Urinary bladder (tissue), 4 donors: ENCODE data around the gene RAB42. TPM values are rescaled to one million over a fixed set of nuclear protein-coding genes. Genes with fewer than 3 reads are reported as not detected.
A peak's percentile ranks its signal among the peaks of the same experiment; 100 is the strongest.
"Not testable (repeated sequence)": the region's sequence is repeated elsewhere in the genome, so short reads cannot be mapped to it uniquely, and the experiment has no call there.

Source experiments
- DNase-seq: peaks from one replicate; pipeline ENCODE4 v3.0.0-alpha.2; 2015; ENCODE audit errors: extremely low spot score
- H3K27ac ChIP-seq: one replicate; pipeline ENCODE4 v1.5.1; 2013; ENCODE audit warnings: low read depth, mild to moderate bottlenecking, moderate library complexity
- H3K36me3 ChIP-seq: one replicate; pipeline ENCODE4 v1.6.1; 2013; ENCODE audit warnings: mild to moderate bottlenecking, moderate library complexity; ENCODE audit not compliant: insufficient read depth
- H3K4me1 ChIP-seq: one replicate; pipeline ENCODE4 v1.6.1; 2013; ENCODE audit warnings: mild to moderate bottlenecking, moderate library complexity; ENCODE audit not compliant: insufficient read depth
- H3K4me3 ChIP-seq: one replicate; pipeline ENCODE4 v1.5.1; 2013; ENCODE audit warnings: low read depth, low read length
- WGBS: extraction: QIAGEN DNeasy Blood & Tissue Kit; methylation state at CpG from one replicate; pipeline ENCODE4 v1.1.7; 2013; 5-methylcytosine and 5-hydroxymethylcytosine counted together
- polyA plus RNA-seq: library from polyadenylated mRNA; stranded (reverse); fragments of 200-250 nt; gene quantifications from one replicate; pipeline ENCODE4 v1.2.3, GENCODE V29; 2013
- total RNA-seq: library from RNA; depleted of rRNA; stranded (reverse); fragments of >200 nt; gene quantifications from one replicate; pipeline ENCODE4 v1.2.3, GENCODE V29; 2014
- donor health status: healthy with polysubstance abuse.
- donor health status: healthy.

Gene RAB42
- total and polyA plus RNA-seq, 2 donors, result 2.5 to 6.1 TPM

DNA sequence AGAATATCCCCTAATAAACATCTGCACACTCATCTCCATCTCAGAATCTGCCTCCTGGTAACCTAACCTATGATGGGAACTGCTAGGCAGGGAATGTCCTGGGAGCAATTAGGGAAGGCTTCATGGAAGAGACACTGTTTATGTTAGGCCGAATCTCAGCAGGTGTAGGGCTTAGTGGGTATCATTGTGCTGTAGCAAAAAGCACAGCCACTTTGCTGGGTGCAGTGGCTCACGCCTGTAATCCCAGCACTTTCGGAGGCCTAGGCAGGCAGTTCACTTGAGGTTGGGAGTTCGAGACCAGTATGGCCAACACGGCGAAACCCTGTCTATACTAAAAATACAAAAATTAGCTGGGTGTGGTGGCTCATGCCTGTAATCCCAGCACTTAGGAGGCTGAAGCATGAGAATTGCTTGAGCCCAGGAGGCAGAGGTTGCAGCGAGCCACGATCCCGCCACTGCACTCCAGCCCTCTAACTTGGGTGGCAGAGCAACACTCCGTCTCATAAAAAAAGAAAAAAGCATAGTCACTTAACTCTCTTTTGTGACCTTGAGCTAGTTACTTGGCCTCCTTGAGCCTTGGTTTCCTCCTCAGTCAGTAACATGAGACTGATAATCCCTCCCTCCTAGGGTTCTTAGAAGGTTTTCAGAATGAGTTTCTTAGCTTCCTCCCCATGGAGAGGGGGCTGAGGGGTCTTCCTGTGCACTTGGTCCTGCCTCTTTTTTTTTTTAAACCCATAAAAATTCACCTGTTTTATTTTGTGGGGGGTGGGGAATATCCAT is 3.5 kb downstream of the RAB42 start:
- H3K4me1 ChIP-seq, result peaks cover 2% of the 10 kb centered on the region
- WGBS, result 87% methylated on average over 10 of the region's 10 CpGs
- H3K4me3 ChIP-seq, result no peak overlapping the region
- no peak overlapping the region for H3K27ac ChIP-seq
- no peak for DNase-seq
- no peaks in the 10 kb centered on the region for H3K36me3 ChIP-seq

GRCh38 chr1:28596276-28596675 is 4.2 kb downstream of the RAB42 start:
- not testable (repeated sequence) for H3K27ac ChIP-seq, H3K4me3 ChIP-seq, H3K36me3 ChIP-seq, DNase-seq, H3K4me1 ChIP-seq
- WGBS, result 97% methylated on average over 11 of the region's 11 CpGs

DNA sequence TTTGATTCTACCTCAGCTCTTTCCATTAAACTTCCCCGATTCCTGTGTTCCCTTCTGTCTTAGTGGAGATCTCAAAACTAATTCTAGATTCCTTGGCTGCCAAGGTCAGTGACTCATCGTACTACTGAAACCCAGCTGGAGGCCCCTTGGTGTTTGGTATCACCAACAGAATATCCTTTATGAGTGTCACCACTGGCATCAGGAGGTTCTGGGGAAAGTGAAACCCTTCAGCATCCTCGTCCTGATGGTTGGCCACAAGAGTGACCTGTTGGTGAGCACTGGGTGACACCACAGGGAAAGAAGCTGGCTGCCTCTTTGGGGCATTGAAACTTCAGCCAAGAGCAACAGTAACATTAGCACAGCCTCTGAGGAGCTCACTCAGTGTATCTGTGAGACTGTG is 9.6 kb downstream of the RAB42 start:
- Histone ChIP-seq H3K4me3 (no peak overlapping the region), H3K36me3 (no peaks in the 10 kb centered on the region), H3K27ac (no peak overlapping the region), H3K4me1 (no peaks in the 10 kb centered on the region)
- 42% methylated on average over 3 of the region's 3 CpGs for WGBS
- no peak for DNase-seq

DNA sequence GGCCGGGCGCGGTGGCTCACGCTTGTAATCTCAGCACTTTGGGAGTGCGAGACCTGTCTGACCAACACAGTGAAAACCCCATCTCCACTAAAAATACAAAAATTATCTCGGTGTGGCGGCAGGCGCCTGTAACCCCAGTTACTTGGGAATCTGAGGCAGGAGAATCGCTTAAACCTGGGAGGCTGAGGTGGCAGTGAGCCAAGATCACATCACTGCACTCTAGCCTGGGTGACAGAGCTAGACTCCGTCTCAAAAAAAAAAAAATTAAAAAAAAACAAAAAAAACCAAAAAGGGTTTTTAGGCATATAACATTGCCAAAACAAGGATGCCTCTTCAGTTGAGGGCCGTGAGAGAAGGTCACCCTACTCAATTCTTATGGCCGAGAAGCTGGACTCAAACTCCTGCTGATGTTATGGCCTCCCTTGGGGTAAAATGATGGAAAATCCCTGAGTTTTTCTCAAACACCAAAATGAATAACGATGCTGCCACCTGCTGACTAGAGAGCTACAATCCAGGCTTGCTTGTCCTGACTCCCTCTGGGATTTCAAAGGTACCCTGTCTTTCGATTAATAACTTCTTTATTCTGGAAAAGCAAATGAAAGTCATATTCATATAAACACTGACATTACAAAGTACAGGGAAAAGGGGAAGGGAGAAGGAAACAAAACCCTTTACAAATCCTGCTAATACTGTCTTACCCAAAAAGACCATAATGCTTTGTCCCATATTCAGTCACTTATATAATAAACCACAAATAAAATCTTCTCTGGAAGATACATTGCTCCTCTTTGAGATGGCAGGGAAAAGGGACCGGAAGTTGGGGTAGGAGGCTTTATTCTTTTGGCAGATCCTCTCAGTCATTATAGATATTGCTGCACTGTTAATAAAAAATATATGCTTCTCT is 10.7 kb downstream of the RAB42 start:
- Histone ChIP-seq H3K27ac (no peak overlapping the region), H3K4me1 (no peaks in the 10 kb centered on the region), H3K4me3 (no peak overlapping the region), H3K36me3 (no peaks in the 10 kb centered on the region)
- peak; percentile 48 for DNase-seq
- WGBS, result 67% methylated on average over 15 of the region's 15 CpGs

- DNase-seq, result no peak
- Histone ChIP-seq H3K27ac (no peak overlapping the region), H3K4me1 (no peaks in the 10 kb centered on the region), H3K36me3 (no peaks in the 10 kb centered on the region), H3K4me3 (no peak overlapping the region)
- WGBS, result 88% methylated on average over 5 of the region's 5 CpGs
These were observed 12.3 kb downstream of the RAB42 start for GRCh38 chr1:28604411-28604810.

DNA sequence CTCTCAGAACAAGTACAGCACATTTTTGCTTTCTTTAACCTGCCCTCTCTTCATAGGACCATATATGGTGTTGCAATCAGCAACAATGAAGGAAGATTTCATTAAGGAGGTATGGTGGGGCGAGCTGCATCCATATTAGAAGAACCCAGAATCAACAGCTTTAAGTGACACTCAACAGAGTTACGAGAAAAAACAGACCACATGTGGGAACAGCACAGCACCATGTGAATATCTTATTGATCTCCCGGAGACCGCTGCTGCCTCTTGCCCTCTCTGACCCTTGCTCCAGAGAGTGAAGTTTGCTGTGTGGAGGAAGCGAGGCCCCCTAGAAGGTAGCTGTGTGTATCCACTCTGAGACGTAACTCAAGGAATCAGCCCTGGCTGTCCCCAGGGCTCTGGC is 12.9 kb downstream of the RAB42 start:
- H3K4me3 ChIP-seq, result no peak overlapping the region
- WGBS, result 80% methylated on average over 6 of the region's 6 CpGs
- H3K4me1 ChIP-seq, result no peaks in the 10 kb centered on the region
- peaks cover 1% of the 10 kb centered on the region for H3K36me3 ChIP-seq
- no peak overlapping the region for H3K27ac ChIP-seq
- DNase-seq, result no peak

DNA sequence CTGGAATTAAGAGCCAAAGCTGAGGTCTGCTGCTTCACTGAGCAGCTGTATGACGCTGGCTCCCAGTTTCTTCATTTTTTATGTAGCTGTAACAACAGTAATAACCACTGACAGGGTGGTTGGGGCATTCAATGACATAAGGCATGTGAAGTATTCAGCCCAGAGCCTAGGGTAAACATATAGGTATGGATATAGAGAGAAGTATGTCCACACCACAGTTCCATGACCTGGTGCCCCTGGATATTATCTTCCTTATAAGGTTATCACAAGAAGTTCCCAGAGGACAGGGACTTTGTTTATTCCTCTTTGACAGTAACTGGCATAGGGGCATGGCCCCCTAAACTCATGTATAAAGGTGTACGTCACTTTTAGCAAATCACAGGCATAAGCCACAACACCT is 14.7 kb downstream of the RAB42 start:
- no peaks in the 10 kb centered on the region for H3K4me1 ChIP-seq
- H3K27ac ChIP-seq, result no peak overlapping the region
- no peak overlapping the region for H3K4me3 ChIP-seq
- WGBS, result 76% methylated on average over 2 of the region's 2 CpGs
- no peak for DNase-seq
- H3K36me3 ChIP-seq, result peaks cover 1% of the 10 kb centered on the region

- WGBS, result 94% methylated on average over 5 of the region's 5 CpGs
- no peak for DNase-seq
- Histone ChIP-seq H3K36me3 (peaks cover 4% of the 10 kb centered on the region), H3K27ac (no peak overlapping the region), H3K4me3 (no peak overlapping the region), H3K4me1 (no peaks in the 10 kb centered on the region)
These were observed 21.1 kb downstream of the RAB42 start for GRCh38 chr1:28613175-28613574.

GRCh38 chr1:28631713-28632112 is 39.6 kb downstream of the RAB42 start:
- no peaks in the 10 kb centered on the region for H3K36me3 ChIP-seq
- H3K4me1 ChIP-seq, result no peaks in the 10 kb centered on the region
- DNase-seq, result no peak
- 85% methylated on average over 1 of the region's 1 CpG for WGBS
- no peak overlapping the region for H3K4me3 ChIP-seq
- no peak overlapping the region for H3K27ac ChIP-seq

DNA sequence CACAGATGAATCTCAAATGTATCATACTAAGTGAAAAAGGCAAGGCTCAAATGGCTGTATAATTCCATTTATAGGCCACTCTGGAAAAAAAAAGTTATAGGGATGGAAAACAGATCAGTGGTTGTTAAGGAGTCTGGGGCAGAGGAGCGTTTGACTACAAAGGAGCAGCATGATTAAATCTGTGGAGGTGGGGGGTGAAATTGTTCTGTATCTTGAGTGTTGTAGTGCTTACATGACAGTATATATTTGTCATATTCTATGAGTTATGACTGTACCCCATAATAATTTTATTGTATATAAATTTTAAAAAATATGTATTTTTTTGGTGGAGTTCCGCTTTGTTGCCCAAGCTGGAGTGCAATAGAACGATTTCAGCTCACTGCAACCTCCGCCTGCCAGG is 40.5 kb downstream of the RAB42 start:
- no peak for DNase-seq
- 96% methylated on average over 4 of the region's 4 CpGs for WGBS
- H3K4me3 ChIP-seq, result no peak overlapping the region
- H3K36me3 ChIP-seq, result no peaks in the 10 kb centered on the region
- H3K27ac ChIP-seq, result no peak overlapping the region
- H3K4me1 ChIP-seq, result no peaks in the 10 kb centered on the region

- DNase-seq, result no peak
- no peaks in the 10 kb centered on the region for H3K4me1 ChIP-seq
- WGBS, result 90% methylated on average over 1 of the region's 1 CpG
- no peak overlapping the region for H3K4me3 ChIP-seq
- no peaks in the 10 kb centered on the region for H3K36me3 ChIP-seq
- no peak overlapping the region for H3K27ac ChIP-seq
These were observed 48.7 kb downstream of the RAB42 start for GRCh38 chr1:28640766-28641165.

DNA sequence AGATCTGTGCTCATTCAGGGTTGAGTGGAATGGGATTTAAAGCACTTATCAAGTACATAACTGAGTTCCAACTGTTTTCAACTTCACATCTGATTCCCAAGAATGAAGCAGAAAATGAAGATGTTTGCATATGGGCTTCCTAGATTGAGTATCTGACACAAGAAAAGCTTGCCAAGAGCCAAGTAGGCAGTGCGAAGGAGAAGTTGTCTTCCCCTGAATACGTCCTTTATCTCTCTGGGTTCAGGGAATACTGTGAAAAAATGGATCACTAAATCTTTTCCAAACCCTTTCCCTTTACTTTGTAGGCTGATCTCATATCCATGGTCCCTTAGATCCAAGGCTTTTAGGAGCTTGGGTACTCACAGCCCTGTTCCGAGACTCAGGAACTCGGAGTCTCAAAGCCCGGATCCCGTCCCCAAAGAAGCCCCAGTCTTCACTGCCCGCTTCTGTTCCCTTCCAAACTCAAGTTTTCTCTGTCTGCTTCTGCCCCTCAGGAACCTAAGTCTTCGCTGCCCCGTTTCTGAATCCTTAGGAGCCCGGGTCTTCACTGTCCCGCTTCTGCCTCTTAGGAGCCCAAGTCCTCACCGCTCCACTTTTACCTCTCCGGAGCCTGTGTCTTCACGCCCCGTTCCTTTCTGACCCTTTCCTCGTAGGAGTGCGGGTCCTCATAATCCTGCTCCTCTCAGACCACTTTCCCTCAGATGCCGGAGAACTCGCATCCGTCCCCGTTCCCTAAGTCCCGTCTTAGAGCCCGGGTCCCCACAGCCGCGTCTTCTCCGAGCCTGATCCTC is 50.2 kb downstream of the RAB42 start:
- H3K4me1 ChIP-seq, result no peaks in the 10 kb centered on the region
- peak; percentile 25 for DNase-seq

DNA sequence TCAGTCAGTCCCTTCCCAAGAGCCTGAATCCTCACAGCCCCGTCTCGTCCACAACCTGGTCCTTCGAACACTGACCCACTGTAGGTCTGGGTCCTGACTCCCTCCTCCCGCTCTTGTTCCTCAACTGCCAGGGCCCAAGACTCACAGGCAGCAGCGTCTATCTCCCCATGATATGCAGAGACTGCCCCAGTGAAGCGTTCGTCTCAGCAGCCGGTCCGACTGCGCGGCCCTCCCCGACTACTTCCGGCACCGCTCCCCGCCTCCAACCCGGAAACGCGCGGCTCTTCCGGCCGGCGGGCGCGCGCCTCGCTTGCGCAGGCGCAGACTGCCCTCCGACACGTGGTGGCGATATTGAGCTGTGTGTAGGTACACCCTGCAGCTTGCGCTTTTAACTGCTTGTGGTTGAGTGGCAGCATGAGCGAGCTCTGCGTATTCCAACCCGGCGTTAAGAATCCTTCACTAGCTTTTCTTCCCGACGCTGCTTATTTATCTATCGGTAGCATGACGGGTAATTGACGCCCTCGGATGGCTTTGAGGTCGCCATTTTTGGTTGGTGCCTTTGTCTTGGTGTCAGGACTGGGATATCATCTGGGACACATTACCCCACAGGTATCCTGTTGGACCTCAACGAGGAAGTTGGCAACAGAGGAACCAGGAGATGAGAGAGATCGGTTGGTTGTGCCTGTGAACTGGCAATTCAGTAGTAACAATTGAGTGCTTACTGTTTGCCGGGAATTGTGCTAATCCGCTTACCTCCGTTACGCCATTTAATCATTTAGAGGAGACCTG is 51.0 kb downstream of the RAB42 start, which contains the start of gene TAF12:
Gene TAF12, minus strand, starts transcription at position 221 of the 789 bp plus-strand sequence. CDS start 20,986 bp downstream, outside the sequence.
- Histone ChIP-seq H3K4me3 (peak within 1 kb of the TSS; percentile 49), H3K36me3 (no peaks in the 10 kb centered on the region), H3K27ac (peak within 1 kb of the TSS; percentile 58), H3K4me1 (no peaks in the 10 kb centered on the region)
- WGBS, result under 1% methylated on average over 49 of the region's 49 CpGs
- peak; percentile 87 for DNase-seq

More for the DNA sequence above, 50.2 kb downstream of the RAB42 start:
- Histone ChIP-seq H3K4me3 (peak overlapping the region; percentile 49), H3K27ac (peak overlapping the region; percentile 55), H3K36me3 (no peaks in the 10 kb centered on the region)
- under 1% methylated on average over 26 of the region's 26 CpGs for WGBS
